Non-pigmented ciliary epithelial cell (primary cell): ENCODE data around the gene SPATA2L.
"Not testable (repeated sequence)": the region's sequence is repeated elsewhere in the genome, so short reads cannot be mapped to it uniquely, and the experiment has no call there.

ENCODE experiments used
- DNase-seq: peaks from one replicate; pipeline ENCODE4 v3.0.0-alpha.2; 2010; ENCODE audit warnings: low read depth

Gene SPATA2L

DNA sequence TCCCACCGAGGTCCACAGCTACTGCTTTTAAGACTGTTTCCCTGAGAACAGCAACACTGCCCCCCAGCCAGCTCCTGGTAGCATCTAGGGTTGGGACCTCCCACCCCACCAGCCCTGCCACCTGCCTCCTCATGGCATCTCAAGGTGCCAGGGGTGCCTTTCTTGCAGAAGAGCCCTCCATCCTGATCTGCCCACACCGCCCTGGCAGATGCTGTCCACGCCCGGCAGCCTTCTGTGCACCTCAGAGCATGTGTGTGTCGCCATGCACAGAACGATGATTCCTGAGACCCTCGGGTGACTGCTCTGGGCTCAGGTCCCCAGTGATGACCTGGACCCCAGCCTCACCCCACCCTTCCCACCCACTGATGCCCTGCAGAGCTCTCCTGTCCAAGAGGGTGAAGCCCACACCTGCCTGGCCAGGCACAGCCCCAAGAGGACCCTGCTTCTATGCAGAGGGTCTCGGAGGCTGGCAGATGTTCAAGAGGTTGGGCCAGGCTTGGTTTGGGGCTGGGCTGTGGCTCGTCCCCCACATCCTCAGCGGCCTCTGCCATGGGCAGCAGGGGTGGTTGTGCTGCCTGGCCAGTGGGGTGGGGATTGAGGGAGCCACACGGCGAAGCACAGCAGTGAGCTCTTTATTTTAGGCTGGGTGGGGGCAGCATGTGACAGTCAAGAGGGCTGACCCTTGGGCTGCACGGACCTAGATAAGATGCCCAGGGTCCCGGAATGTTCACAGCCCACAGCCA is 5.2 kb upstream of the SPATA2L start:
- DNase-seq = no peak

DNA sequence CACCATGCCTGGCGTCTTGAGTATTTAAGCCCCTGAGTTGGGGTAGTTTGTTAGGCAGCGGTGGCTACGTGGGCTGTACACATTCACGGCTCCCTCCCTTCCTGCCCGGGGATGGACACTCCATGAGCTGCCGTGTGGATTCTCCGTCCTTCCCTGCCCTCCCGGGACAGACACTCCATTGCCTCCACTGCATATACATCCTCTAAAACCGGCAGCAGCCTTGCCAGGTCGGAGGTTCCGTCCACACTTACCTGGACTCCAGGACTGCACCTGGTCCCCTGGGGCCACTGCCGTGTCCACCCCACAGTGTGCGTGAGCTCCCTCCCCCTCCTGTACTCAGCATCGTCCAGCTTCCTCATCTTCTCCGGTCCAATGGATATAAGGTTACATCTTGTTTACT is 3.5 kb upstream of the SPATA2L start:
- DNase-seq = no peak

DNA sequence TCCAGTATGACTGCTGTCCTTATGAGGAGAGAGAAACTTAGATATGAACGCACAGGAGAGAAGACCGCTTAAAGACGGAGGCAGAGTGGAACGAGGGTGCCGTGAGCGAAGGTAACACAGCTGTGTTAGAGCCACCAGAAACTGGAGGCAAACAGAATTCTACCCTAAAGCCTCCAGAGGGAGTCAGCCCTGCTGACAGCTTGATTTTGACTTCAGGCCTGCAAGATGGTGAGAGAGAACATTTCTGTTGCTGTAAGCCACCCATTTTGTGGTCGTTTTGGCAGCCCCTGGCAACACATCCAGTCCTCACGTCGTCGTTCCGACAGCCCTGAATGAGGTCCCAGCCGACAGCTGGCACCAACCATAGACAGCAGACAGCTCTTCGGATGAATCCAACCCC is 2.8 kb upstream of the SPATA2L start:
- no peak for DNase-seq

DNA sequence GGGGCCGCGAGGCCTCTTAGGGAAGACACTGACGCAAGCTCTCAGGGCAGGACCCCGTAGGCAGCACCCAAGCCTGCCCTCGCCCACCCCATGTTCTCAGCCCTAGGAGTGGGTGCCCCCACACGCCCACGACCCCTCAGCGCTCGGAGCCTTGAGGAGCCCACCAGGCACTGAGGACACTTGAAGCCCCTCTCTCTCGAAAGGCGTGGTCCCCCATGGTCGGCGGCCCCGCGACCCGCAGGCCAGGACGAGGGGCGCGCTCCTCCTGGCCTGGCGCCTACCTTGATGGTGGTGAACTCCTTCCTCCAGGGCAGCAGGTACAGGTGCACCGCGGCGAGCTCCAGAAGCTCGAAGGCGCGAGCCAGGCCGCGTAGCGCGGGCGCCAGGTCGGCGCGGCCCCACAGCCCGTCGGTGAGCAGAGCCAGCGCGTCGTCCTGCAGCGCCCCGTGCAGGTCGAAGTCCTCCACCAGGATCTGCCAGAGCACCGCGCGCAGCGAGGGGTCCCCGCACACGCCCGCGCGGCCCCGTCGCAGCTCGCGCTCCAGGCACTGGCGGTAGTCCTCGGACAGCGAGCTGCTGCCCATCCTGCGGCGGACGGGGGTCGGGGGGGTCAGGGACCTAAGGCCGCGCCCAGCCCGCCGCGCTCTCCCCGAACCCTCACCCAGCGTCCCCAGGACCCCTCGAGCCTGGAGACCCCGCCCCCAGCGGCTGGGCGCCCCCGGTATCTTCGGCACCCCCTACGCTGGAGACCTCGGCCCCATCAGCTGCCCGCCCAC is 668 bp downstream of the SPATA2L start:
- no peak for DNase-seq

DNA sequence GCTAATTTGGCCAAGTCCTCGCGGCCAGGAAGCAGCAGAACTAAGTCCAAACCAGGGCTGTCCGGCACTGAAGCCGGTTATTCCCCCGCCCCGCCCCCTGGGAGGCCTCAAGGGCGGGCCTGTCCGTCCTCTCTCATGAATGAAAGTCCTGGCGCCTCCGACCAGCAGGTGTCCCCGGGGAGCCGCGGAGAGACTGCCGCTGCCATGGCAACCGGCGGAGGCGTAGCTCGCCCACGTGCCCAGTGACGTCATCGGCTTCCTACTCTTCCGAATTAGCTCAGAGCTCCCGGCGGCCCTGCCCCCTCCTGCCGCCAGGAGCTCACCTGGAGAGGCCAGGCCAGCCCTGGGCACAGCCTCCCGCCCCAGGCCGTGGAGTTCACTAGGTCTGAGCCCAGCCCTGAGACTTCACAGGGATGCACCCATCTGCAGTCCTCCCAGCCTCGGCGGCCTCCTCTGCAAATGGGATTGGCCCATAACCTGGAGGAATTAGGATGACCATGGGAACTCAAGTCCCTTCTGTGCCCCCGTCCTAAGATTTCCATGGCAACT is 1.3 kb downstream of the SPATA2L start:
- peak; percentile 89 for DNase-seq

DNA sequence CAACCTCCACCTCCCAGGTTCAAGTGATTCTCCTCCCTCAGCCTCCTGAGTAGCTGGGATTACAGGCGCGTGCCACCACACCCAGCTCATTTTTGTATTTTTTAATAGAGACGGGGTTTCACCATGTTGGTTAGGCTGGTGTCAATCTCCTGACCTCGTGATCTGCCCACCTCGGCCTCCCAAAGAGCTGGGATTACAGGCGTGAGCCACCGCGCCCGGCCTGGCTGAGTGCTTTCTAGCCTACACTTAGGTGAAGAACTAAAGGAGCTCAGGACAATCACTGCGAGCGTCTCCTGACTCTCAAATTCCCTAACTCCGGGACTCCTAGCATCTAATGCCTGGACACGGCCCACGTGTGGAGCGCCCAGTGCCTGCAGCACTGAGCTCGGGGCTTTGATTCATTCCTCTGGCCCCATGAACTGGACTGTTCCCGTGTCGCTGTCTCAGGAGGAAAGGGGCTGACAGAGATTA is 1.8 kb downstream of the SPATA2L start:
- not testable (repeated sequence) for DNase-seq

DNA sequence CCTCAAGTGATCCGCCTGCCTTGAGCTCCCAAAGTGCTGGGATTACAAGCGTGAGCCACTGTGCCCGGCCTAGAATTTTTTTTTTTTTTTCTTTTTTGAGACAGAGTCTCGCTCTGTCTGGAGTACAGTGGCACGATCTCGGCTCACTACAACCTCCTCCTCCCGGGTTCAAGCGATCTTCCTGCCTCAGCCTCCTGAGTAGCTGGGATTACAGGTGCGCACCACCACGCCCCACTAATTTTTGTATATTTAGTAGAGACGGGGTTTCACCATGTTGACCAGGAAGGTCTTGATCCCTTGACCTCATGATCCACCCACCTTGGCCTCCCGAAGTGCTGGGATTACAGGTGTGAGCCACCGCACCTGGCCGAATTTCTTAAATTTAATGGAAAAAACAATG is 2.8 kb downstream of the SPATA2L start:
- not testable (repeated sequence) for DNase-seq

DNA sequence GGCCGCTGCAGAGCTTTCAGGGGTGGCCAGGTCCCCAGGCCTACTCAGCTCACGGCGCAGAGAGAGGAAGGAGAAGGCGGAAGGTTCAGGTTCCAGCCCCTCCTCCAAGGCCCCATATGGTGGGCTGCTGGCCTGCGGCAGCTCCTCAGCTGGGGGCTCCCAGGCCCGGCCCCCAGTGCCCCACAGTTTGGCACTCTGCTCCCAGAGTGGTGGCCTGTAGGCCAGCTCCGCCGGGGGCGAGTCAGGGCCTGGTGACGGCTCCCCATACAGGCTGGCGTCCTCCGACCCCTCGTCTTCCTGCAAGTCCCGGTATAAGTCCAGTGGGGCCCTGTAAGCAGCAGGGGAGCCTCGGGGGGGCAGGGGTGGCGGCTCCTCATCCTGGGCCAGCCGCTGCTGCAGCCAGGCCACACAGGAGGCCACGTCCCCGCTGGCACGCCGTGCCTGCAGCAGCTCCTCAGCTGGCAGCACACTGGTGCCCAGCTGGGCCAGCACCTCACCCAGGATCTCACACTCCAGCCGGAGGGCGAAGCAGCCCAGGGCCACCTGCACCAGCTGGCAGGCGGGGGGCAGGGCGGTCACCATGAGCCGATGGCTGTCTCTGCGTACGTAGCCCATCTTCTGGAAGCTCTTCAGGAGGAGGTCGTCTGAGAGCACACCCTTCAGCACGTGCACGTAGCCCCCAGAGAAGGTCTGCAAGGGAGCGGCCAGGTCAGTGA is 3.7 kb downstream of the SPATA2L start:
- DNase-seq = no peak

DNA sequence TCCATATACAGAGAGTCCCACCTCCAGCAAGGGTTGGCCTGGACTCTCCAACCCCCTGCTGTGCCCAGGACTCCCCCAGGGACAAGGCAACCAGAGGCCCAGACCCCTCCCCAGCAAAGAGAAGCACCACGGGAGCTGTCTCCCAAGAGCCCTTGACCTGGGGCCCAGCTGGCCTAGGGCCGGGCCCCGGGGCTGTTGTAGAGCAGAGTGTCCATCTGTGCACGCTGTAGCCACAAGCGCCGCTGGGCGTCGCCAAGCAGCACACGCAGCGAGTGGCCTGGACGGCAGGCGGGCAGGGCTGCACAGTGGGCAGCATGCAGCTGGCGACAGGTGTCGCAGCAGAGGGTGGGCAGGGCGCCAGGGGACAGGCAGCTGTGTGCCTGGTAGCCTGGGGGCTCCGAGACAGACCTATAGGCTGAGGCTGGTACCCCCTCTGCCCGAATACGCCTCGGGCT is 4.3 kb downstream of the SPATA2L start:
- DNase-seq = no peak

DNA sequence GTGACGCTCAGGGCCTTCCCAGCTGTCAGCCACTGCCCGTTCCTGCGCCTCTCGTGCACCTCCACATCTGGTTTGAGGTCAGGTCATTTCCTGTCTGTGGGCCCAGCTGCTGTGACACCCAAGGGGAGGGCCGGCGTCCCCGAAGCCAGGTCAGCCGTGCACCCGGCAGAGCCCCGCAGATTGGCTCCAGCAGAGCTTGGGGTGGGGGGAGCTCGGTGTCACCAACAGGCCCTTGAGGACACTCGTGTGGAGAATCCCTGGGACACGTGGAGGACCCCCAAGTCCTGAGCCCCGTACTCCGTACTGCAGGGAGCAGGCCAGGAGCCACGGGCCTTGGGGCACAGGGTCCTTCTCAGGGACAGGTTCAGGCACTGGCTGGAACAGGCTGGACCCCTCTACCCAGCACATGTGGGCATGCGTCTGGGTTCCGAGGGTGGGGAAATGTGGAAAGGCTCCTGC is 4.8 kb downstream of the SPATA2L start:
- no peak for DNase-seq

DNA sequence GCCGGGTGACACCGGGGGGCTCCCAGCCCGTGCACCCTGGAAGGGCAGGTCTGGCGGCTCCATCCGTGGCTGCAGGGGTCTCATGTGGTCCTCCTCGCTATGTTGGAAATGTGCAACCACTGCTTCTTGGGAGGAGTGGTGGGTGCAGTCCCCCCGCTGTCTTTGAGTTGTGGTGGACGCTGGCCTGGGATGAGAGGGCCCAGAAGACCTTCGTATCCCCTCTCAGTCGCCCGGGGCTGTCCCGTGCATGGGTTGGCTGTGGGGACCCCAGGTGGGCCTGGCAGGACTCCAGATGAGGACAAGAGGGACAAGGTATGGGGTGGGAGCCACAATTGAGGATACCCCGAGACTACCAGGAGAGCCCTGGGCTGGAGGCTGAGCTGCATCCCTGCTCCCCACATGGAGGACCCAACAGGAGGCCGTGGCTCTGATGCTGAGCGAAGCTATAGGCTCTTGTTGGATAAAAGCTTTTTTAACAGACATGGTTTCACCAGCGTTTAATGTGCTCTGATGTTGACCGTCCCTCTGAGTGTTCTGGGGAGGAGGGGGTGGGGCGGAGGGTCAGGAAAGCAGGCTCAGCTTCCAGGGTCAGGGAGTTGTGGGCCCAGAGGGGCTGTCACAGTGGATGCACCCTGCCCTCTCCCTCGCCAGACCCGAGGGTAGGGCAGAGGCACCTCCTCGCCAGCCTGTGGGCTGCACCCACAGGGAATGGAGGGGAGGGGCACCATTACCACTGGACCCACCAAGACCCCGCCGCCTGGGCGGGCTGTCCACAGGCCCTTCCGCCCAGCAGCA is 5.4 kb downstream of the SPATA2L start:
- DNase-seq = no peak

DNA sequence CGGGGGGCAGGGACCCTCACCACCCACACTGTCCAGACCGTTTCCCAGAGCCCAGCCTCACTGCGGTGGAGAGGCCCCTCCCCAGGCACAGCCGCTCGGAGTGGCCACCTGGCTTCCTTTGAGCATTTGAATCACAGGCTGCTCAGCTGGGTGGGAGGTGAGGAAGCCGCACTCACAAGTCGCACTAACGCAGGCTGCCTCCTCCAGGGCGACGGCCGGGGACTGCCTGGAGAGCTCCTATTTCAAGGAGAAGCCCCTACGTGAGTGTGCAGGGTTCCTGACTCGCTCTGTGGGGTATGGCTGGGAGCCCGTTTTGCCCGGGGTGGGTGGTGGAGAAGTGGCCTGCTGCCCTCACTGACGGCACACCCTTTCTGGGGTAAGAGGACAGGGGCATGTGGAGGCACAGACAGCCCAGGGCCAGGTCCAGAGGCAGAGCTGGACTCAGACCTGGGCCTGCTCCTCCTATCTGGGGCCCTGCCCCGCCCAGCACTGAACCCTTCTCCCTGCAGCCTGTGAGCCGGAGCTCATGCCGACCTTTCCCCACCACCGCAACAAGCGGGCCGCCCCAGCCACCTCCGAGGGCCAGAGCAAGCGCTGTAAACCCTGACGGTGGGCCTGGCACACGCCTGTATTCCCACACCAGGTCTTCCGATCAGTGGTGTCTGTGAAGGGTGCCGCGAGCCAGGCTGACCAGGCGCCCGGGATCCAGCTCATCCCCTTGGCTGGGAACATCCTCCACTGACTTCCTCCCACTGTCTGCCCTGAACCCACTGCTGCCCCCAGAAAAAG is 6.2 kb downstream of the SPATA2L start:
- DNase-seq = no peak

DNA sequence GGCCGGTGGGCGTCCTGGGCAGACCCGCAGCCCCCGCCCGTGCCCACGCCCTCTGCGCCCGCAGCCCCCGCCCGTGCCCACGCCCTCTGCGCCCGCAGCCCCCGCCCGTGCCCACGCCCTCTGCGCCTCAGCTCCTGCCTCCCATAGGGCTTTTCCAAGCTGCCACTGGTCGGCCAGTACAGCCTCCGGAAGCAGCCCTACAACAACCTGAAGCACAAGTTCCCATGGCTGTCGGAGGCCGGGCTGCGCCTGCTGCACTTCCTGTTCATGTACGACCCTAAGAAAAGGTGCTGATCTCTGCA is 6.8 kb downstream of the SPATA2L start:
- DNase-seq = not testable (repeated sequence)

DNA sequence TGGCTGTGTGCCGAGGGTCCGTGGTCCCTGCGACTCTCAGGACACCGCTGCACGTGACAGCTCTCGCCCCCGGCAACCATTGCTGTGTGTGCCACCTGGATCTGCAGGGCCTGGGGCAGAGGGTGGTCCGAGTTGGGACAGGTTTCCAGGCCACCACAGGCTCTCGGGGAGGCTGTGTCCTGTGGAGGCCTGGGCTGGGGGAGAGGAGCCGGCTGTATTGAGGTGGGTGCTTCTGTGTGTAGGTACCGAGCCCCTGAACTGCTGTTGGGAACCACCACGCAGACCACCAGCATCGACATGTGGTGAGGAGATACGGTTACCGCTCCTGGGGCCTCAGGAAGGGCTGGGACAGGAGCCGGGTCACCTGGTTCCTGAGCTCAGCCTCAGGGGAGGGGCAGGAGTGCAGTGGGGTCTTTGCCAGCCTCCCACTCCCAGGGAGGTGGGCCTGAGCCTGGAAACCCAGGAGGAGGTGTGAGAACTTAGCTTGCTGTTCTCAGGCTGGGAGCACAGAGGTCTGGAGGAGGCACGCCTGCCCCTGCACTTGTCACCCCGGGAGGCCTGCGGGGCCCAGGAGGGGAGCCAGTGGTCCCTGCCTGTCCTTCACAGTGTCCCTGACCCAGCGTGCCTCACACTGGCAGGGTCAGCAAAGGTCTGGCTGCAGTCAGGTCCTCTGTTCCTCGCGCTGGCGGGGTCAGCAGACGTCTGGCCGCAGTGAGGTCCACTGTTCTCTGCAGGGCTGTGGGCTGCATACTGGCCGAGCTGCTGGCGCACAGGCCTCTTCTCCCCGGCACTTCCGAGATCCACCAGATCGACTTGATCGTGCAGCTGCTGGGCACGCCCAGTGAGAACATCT is 7.3 kb downstream of the SPATA2L start:
- DNase-seq = no peak

DNA sequence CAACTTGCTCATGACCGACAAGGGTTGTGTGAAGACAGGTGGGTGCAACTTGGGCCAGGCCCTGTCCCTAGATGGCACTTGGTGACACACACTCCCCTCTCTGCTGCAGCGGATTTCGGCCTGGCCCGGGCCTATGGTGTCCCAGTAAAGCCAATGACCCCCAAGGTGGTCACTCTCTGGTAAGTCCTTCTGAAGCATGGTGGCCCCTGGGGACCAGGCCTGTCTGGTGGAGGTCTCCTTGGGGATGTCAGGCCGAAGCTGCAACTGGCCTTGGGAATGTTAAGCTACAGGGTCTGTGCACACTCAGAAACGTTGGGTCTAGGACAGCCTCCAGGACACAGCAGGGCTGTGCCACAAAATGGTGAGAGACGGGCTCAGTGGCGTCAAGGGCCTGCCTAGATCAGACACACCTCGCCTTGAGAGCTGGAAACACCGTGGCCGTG is 8.2 kb downstream of the SPATA2L start:
- no peak for DNase-seq

DNA sequence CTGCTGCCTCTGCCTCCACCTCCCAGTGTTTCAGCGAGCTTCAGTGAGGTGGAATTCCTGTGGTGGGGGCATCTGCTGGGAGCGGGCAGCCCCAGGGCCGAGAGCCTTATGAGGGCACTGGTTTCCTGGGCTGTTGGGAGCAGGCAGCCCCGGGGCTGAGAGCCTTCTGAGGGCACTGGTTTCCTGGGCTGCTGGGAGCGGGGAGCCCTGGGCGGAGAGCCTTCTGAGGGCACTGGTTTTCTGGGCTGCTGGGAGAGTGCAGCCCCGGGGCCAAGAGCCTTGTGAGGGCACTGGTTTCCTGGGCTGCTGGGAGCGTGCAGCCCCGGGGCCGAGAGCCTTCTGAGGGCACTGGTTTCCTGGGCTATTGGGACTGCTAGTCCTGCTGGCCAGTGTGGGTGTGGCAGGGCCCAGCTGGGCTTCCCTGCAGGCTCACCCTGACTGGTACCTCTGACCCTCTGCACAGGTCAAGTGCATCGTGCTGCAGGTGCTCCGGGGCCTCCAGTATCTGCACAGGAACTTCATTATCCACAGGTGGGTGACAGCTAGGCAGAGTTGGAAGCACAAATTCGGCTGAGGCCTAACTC is 9.4 kb downstream of the SPATA2L start:
- DNase-seq = no peak

DNA sequence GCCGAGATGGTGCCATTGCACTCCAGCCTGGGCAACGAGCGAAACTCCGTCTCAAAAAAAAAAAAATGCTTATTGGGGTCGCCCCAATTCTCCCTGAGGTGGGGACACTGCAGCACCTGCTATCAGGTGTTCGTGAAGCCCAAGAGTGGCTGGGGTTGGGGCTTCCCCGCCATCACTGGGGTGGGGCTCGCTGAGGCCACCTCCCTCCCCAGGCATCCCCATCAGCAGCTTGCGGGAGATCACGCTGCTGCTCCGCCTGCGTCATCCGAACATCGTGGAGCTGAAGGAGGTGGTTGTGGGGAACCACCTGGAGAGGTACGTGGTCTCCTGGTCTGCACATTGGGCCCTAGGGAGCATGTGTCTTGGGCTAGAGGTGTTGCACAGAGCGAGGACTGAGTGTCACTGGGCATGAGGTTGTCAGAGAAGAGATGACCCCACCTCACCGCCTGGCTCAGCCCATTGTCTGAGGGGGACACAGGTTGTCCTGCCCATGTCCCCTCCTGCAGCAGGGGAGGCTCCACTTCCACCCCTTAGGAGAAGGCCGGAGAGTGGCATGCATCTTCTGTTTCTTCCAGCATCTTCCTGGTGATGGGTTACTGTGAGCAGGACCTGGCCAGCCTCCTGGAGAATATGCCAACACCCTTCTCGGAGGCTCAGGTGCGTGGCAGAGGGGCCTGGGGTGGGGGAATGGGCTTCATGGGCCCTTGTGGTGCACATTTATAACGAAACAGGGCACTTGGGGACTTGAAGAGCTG is 10.1 kb downstream of the SPATA2L start:
- DNase-seq = no peak

DNA sequence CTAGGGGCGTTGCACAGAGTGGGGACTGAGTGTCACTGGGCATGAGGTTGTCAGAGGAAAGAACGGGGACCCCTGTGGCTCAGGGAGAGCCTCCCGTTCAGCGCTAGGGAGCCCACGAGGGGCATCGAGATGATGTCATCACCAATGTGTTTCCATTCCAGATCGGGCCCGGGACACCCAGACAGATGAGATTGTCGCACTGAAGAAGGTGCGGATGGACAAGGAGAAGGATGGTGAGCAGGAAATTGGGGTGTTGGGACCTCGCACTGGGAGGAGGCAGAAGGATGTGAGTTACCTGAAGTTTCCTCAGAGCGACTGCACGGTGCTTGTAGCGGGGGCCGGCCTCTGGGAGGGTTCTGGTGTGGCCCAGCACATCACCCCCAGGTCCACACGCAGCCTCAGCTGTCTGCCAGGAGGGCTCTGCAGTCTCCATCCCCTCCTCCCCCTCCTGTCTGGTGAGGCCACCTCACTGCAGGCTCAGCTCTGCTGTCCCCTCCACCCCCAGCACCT is 11.1 kb downstream of the SPATA2L start:
- no peak for DNase-seq
